Stimulated activated naive CD8-positive, alpha-beta T cell treated with anti-CD3 and anti-CD28 coated beads, Interleukin-15, Interleukin-2, amounts not matched to agents 100 ng/mL and 50 ng/mL, for 24 hours (primary cell): Measurements from ENCODE around the gene CNKSR3.

ENCODE experiments used
- H3K27ac Mint-ChIP-seq: one replicate; pipeline ENCODE4 v1.8.0; 2021; ENCODE audit warnings: mild to moderate bottlenecking, mixed read lengths
- H3K27me3 Mint-ChIP-seq: one replicate; pipeline ENCODE4 v1.8.0; 2021; ENCODE audit warnings: mixed read lengths
- H3K36me3 Mint-ChIP-seq: one replicate; pipeline ENCODE4 v1.8.0; 2021; ENCODE audit warnings: low read depth, mixed read lengths
- H3K4me1 Mint-ChIP-seq: one replicate; pipeline ENCODE4 v1.8.0; 2021; ENCODE audit warnings: low read depth, mixed read lengths
- H3K4me3 Mint-ChIP-seq: one replicate; pipeline ENCODE4 v1.8.0; 2021; ENCODE audit warnings: mild to moderate bottlenecking, mixed read lengths
- H3K9me3 Mint-ChIP-seq: one replicate; pipeline ENCODE4 v1.8.0; 2021; ENCODE audit warnings: mixed read lengths

Gene CNKSR3

GRCh38 chr6:154447954-154448353 is 62.5 kb downstream of the CNKSR3 start:
- Mint-ChIP-seq H3K9me3 (no peaks in the 10 kb centered on the region), H3K27ac (no peak overlapping the region), H3K36me3 (no peaks in the 10 kb centered on the region), H3K4me1 (no peaks in the 10 kb centered on the region), H3K27me3 (peaks cover 3% of the 10 kb centered on the region), H3K4me3 (no peak overlapping the region)

GRCh38 chr6:154446984-154447383 is 63.5 kb downstream of the CNKSR3 start:
- no peaks in the 10 kb centered on the region for H3K4me1 Mint-ChIP-seq
- no peak overlapping the region for H3K27ac Mint-ChIP-seq
- H3K4me3 Mint-ChIP-seq = no peak overlapping the region
- H3K9me3 Mint-ChIP-seq = no peaks in the 10 kb centered on the region
- peaks cover 3% of the 10 kb centered on the region for H3K27me3 Mint-ChIP-seq
- no peaks in the 10 kb centered on the region for H3K36me3 Mint-ChIP-seq

- Mint-ChIP-seq H3K27ac (no peak overlapping the region), H3K4me3 (no peak overlapping the region), H3K9me3 (no peaks in the 10 kb centered on the region), H3K27me3 (peaks cover 3% of the 10 kb centered on the region), H3K36me3 (no peaks in the 10 kb centered on the region), H3K4me1 (no peaks in the 10 kb centered on the region)
These were observed 65.1 kb downstream of the CNKSR3 start for GRCh38 chr6:154445417-154445816.

- H3K27ac Mint-ChIP-seq = no peak overlapping the region
- H3K9me3 Mint-ChIP-seq = no peaks in the 10 kb centered on the region
- no peaks in the 10 kb centered on the region for H3K4me1 Mint-ChIP-seq
- peaks cover 8% of the 10 kb centered on the region for H3K27me3 Mint-ChIP-seq
- no peaks in the 10 kb centered on the region for H3K36me3 Mint-ChIP-seq
- H3K4me3 Mint-ChIP-seq = no peak overlapping the region
These were observed 68.5 kb downstream of the CNKSR3 start for GRCh38 chr6:154441995-154442310.

- Mint-ChIP-seq H3K4me1 (no peaks in the 10 kb centered on the region), H3K27ac (no peak overlapping the region), H3K9me3 (no peaks in the 10 kb centered on the region), H3K27me3 (peaks cover 8% of the 10 kb centered on the region), H3K36me3 (no peaks in the 10 kb centered on the region), H3K4me3 (no peak overlapping the region)
These were observed 70.0 kb downstream of the CNKSR3 start for GRCh38 chr6:154440422-154441043.

GRCh38 chr6:154440022-154440421 is 70.5 kb downstream of the CNKSR3 start:
- Mint-ChIP-seq H3K27ac (no peak overlapping the region), H3K36me3 (no peaks in the 10 kb centered on the region), H3K9me3 (no peaks in the 10 kb centered on the region), H3K4me3 (no peak overlapping the region), H3K4me1 (no peaks in the 10 kb centered on the region), H3K27me3 (peaks cover 8% of the 10 kb centered on the region)

- Mint-ChIP-seq H3K27ac (no peak overlapping the region), H3K27me3 (peaks cover 8% of the 10 kb centered on the region), H3K36me3 (no peaks in the 10 kb centered on the region), H3K4me3 (no peak overlapping the region), H3K4me1 (no peaks in the 10 kb centered on the region), H3K9me3 (no peaks in the 10 kb centered on the region)
These were observed 71.5 kb downstream of the CNKSR3 start for GRCh38 chr6:154438882-154439415.

GRCh38 chr6:154435400-154435945 is 75.0 kb downstream of the CNKSR3 start:
- Mint-ChIP-seq H3K9me3 (peaks cover 4% of the 10 kb centered on the region), H3K36me3 (no peaks in the 10 kb centered on the region), H3K4me1 (no peaks in the 10 kb centered on the region), H3K27me3 (peaks cover 5% of the 10 kb centered on the region), H3K4me3 (no peak overlapping the region), H3K27ac (no peak overlapping the region)

GRCh38 chr6:154434662-154435061 is 75.8 kb downstream of the CNKSR3 start:
- Mint-ChIP-seq H3K4me3 (no peak overlapping the region), H3K27ac (no peak overlapping the region), H3K4me1 (no peaks in the 10 kb centered on the region), H3K9me3 (peaks cover 4% of the 10 kb centered on the region), H3K36me3 (no peaks in the 10 kb centered on the region), H3K27me3 (peaks cover 5% of the 10 kb centered on the region)

- Mint-ChIP-seq H3K27me3 (peaks cover 4% of the 10 kb centered on the region), H3K4me1 (no peaks in the 10 kb centered on the region), H3K36me3 (no peaks in the 10 kb centered on the region), H3K9me3 (peaks cover 4% of the 10 kb centered on the region), H3K27ac (no peak overlapping the region), H3K4me3 (no peak overlapping the region)
These were observed 76.8 kb downstream of the CNKSR3 start for GRCh38 chr6:154433477-154434241.

GRCh38 chr6:154432533-154433476 is 77.7 kb downstream of the CNKSR3 start:
- Mint-ChIP-seq H3K9me3 (peaks cover 4% of the 10 kb centered on the region), H3K4me3 (no peak overlapping the region), H3K27me3 (no peaks in the 10 kb centered on the region), H3K36me3 (no peaks in the 10 kb centered on the region), H3K4me1 (no peaks in the 10 kb centered on the region), H3K27ac (no peak overlapping the region)

GRCh38 chr6:154430481-154430919 is 80.0 kb downstream of the CNKSR3 start:
- no peak overlapping the region for H3K27ac Mint-ChIP-seq
- no peaks in the 10 kb centered on the region for H3K27me3 Mint-ChIP-seq
- H3K9me3 Mint-ChIP-seq = peaks cover 4% of the 10 kb centered on the region
- H3K4me1 Mint-ChIP-seq = no peaks in the 10 kb centered on the region
- H3K36me3 Mint-ChIP-seq = no peaks in the 10 kb centered on the region
- no peak overlapping the region for H3K4me3 Mint-ChIP-seq

- Mint-ChIP-seq H3K27ac (no peak overlapping the region), H3K27me3 (no peaks in the 10 kb centered on the region), H3K9me3 (peaks cover 4% of the 10 kb centered on the region), H3K4me3 (no peak overlapping the region), H3K4me1 (no peaks in the 10 kb centered on the region), H3K36me3 (no peaks in the 10 kb centered on the region)
These were observed 80.8 kb downstream of the CNKSR3 start for GRCh38 chr6:154429711-154430110.

- Mint-ChIP-seq H3K9me3 (peaks cover 4% of the 10 kb centered on the region), H3K36me3 (no peaks in the 10 kb centered on the region), H3K27me3 (no peaks in the 10 kb centered on the region)
These were observed 81.6 kb downstream of the CNKSR3 start for GRCh38 chr6:154428897-154429296.

More at GRCh38 chr6:154428897-154429296, 81.6 kb downstream of the CNKSR3 start:
- H3K4me1 Mint-ChIP-seq = no peaks in the 10 kb centered on the region
- H3K27ac Mint-ChIP-seq = no peak overlapping the region
- H3K4me3 Mint-ChIP-seq = no peak overlapping the region
